Measurements from ENCODE around the gene FAAP100. TPM values are rescaled to one million over a fixed set of nuclear protein-coding genes. Genes with fewer than 3 reads are reported as not detected.
A peak's percentile ranks its signal among the peaks of the same experiment; 100 is the strongest.

The FAAP100 gene
- total and polyA plus RNA-seq, 12 donors = 8.7 to 30.6 (median 13.3) TPM

DNA sequence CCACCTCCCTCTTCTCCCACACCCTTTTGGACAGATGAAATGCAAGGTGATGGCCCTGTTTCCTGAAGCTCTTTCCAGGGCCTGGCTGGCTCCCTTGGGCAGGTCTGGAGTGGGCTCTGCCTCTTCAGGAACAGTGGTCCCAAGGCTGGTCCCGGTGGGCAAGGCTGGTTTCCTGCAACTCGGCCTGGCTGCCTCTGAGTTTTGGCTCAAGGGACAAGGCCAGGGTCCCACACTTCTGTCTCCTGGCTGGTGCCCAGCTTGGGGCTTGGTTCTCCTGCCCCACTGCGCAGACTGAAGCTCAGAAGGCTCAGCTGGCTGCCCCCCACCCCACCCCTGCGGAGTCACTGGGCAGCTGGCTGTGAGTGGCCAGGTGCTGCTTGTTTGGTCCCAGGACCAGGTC is 35.7 kb downstream of the FAAP100 start:
- TF ChIP-seq, protein P1, sequence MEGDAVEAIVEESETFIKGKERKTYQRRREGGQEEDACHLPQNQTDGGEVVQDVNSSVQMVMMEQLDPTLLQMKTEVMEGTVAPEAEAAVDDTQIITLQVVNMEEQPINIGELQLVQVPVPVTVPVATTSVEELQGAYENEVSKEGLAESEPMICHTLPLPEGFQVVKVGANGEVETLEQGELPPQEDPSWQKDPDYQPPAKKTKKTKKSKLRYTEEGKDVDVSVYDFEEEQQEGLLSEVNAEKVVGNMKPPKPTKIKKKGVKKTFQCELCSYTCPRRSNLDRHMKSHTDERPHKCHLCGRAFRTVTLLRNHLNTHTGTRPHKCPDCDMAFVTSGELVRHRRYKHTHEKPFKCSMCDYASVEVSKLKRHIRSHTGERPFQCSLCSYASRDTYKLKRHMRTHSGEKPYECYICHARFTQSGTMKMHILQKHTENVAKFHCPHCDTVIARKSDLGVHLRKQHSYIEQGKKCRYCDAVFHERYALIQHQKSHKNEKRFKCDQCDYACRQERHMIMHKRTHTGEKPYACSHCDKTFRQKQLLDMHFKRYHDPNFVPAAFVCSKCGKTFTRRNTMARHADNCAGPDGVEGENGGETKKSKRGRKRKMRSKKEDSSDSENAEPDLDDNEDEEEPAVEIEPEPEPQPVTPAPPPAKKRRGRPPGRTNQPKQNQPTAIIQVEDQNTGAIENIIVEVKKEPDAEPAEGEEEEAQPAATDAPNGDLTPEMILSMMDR (IDR thresholded peaks at IDR 0.05) = no peak
- peaks cover 0 to 11% (median 7%) of the 10 kb centered on the region in 9 donors for H3K36me3 ChIP-seq
- H3K9me3 ChIP-seq = no peaks in the 10 kb centered on the region
- intact Hi-C loops (cut with DNase I) = loop anchor here in 1 of 10 donors (5.0 kb wide), 1 partner anchor 36 kb away; the partner anchor contains the start of gene FAAP100
- peak overlapping the region in 9 of 10 donors; percentile 98 to 100 (median 100) for H3K27ac ChIP-seq
- DNase-seq (peak in 1 of 2 donors; percentile 18), ATAC-seq (no peak)
- WGBS, 2 donors = 45 to 71% methylated on average over 4 of the region's 4 CpGs
- H3K4me1 ChIP-seq = peaks cover 22 to 63% (median 57%) of the 10 kb centered on the region in 9 donors
- peaks cover 0 to 10% (median 0%) of the 10 kb centered on the region in 7 donors for H3K27me3 ChIP-seq
- peak overlapping the region in 9 of 10 donors; percentile 73 to 99 (median 95) for H3K4me3 ChIP-seq

DNA sequence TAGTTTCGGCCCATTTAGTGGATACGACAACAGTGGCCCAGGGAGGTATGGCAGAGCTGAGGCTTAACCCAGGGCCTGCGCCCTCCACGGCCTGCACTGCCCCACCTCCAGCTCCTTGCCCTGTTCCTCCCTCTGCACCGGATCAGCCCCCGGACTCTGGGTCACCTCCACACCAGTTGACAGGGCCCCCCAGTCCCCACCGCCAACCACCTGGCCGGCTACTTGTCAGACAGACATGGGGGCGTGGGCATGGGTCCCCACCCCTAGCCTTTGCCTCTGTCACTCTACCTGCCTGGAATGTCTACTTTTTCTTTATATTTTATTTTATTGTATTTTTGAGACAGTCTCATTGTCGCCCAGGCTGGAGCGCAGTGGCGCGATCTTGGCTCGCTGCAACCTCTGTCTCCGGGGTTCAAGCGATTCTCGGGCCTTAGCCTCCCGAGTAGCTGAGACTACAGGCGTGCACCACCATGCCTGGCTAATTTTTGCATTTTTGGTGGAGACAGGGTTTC is 36.6 kb downstream of the FAAP100 start:
- TF ChIP-seq, protein P1 (IDR thresholded peaks at IDR 0.05) = no peak
- peak overlapping the region; percentile 98 to 100 (median 100) for H3K27ac ChIP-seq
- H3K36me3 ChIP-seq = peaks cover 2 to 19% (median 16%) of the 10 kb centered on the region in 9 donors
- WGBS, 2 donors = 45 to 47% methylated on average over 19 of the region's 19 CpGs
- no peak for ATAC-seq
- intact Hi-C loops (cut with DNase I) = loop anchor here in 1 of 10 donors (5.0 kb wide), 1 partner anchor 37 kb away; the partner anchor contains the start of gene FAAP100
- peak overlapping the region; percentile 73 to 99 (median 94) for H3K4me3 ChIP-seq
- no peaks in the 10 kb centered on the region for H3K9me3 ChIP-seq
- DNase-seq = no peak
- peaks cover 0 to 10% (median 0%) of the 10 kb centered on the region in 7 donors for H3K27me3 ChIP-seq
- H3K4me1 ChIP-seq = peaks cover 22 to 66% (median 58%) of the 10 kb centered on the region in 9 donors

DNA sequence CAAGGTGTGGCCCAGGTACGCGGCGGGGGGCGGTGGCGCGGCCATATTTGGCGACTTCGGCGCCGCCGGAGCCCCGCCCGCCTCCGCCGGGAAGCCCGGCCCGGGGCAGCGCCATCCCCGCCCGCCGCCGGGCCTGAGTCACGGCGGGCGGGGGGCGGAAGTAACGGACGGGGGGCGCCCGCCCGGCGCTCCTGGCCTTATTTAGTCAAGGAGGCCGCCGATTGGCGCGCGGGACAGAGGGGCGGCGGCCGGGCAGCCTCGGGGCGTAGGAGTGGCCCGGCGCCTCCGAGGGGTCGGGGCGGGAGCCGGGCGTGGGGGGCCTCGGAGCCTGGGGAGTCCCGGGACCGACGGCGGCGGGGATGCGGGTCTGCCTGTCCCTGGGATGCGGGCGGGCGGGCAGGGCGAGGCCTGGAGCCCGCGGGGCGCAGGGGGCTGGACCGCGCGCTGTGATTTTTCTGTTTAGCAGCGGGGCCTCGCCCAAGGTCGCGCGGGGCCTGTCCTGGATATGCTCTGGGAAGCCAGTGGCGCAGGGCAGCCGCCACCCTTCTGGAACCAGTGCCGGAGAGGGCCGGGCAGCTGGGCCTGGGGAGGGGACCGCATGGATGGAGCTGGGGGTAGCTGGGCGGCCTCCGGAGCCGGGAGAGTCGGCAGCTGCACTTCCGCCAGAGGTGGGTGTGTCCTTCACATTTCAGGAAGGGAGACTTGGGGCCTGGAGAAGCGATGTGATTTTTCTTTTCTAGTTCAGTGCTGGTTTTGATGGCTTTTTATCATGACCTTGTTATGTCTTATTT is 37.2 kb downstream of the FAAP100 start:
- DNase-seq (peak; percentile 81 to 84), ATAC-seq (peak; percentile 40 to 61 (median 56))
- H3K36me3 ChIP-seq = peaks cover 8 to 26% (median 22%) of the 10 kb centered on the region in 9 donors
- H3K27me3 ChIP-seq = peaks cover 0 to 9% (median 0%) of the 10 kb centered on the region in 7 donors
- H3K27ac ChIP-seq = peak overlapping the region; percentile 98 to 100 (median 100)
- peaks cover 22 to 72% (median 57%) of the 10 kb centered on the region in 9 donors for H3K4me1 ChIP-seq
- WGBS, 2 donors = 1% methylated on average over 54 to 82 of the region's 82 CpGs
- peak overlapping the region; percentile 73 to 99 (median 94) for H3K4me3 ChIP-seq
- no peaks in the 10 kb centered on the region for H3K9me3 ChIP-seq
- TF ChIP-seq, protein P1 (IDR thresholded peaks at IDR 0.05) = no peak
- intact Hi-C loops (cut with DNase I) = loop anchor here in 1 of 10 donors (5.0 kb wide), 1 partner anchor 37 kb away; the partner anchor contains the start of gene FAAP100

DNA sequence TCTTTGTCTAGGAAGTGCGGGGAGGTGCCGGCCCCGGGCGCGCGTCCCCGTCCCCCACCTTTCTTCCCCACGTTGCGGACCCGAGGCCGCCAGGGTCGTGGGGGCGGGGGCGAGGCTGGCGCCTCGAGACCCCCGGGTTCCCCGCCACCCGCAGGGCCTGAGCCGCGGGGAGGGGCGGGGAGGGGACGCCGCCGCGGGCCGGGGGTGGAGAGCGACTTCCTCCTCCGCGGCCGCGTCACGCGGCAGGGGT is 37.7 kb downstream of the FAAP100 start:
- WGBS, 2 donors = 0% methylated on average over 29 to 34 of the region's 34 CpGs
- DNase-seq (no peak), ATAC-seq (no peak)
- intact Hi-C loops (cut with DNase I) = no loop called here
- TF ChIP-seq, protein P1 (IDR thresholded peaks at IDR 0.05) = no peak
- H3K9me3 ChIP-seq = no peaks in the 10 kb centered on the region
- peaks cover 8 to 31% (median 25%) of the 10 kb centered on the region in 9 donors for H3K36me3 ChIP-seq
- peaks cover 0 to 4% (median 0%) of the 10 kb centered on the region in 7 donors for H3K27me3 ChIP-seq
- peak overlapping the region; percentile 98 to 100 (median 100) for H3K27ac ChIP-seq
- H3K4me3 ChIP-seq = peak overlapping the region; percentile 73 to 99 (median 94)
- H3K4me1 ChIP-seq = peaks cover 18 to 71% (median 54%) of the 10 kb centered on the region in 9 donors
